Activated CD4-positive, alpha-beta T cell treated with anti-CD3 and anti-CD28 coated beads, Interleukin-2, amount 10 ng/mL, durations not matched to agents 24 days and 14 days (primary cell): Measurements from ENCODE around the gene PMM2. TPM values are rescaled to one million over a fixed set of nuclear protein-coding genes. Genes with fewer than 3 reads are reported as not detected.
"Not testable (repeated sequence)": the region's sequence is repeated elsewhere in the genome, so short reads cannot be mapped to it uniquely, and the experiment has no call there.

Experiments used
- DNase-seq: peaks from one replicate; pipeline ENCODE4 v3.0.0; 2022
- H3K27ac Mint-ChIP-seq: one replicate; pipeline ENCODE4 v1.8.0; 2022; ENCODE audit warnings: mild to moderate bottlenecking, mixed read lengths
- H3K27me3 Mint-ChIP-seq: one replicate; pipeline ENCODE4 v1.8.0; 2022; ENCODE audit warnings: mixed read lengths
- H3K36me3 Mint-ChIP-seq: one replicate; pipeline ENCODE4 v1.8.0; 2022; ENCODE audit warnings: low read depth, mild to moderate bottlenecking, mixed read lengths
- H3K4me1 Mint-ChIP-seq: one replicate; pipeline ENCODE4 v1.8.0; 2021; ENCODE audit warnings: mixed read lengths
- H3K4me3 Mint-ChIP-seq: one replicate; pipeline ENCODE4 v1.8.0; 2022; ENCODE audit warnings: mild to moderate bottlenecking, moderate library complexity, mixed read lengths
- H3K9me3 Mint-ChIP-seq: one replicate; pipeline ENCODE4 v1.8.0; 2021; ENCODE audit warnings: mixed read lengths
- intact Hi-C: fragments of 100-400 bp; cut with micrococcal nuclease; formaldehyde crosslinking; loops from one replicate; pipeline ENCODE4 v1.15.1; 2023
- total RNA-seq: library from RNA; stranded (reverse); gene quantifications from 2 replicates; pipeline ENCODE4 v1.2.3, GENCODE V29; 2022

The PMM2 gene
- 74.1 and 74.9 TPM in 2 replicates for total RNA-seq

GRCh38 chr16:8797364-8798173, at the start of gene PMM2, which contains the start of gene TMEM186:
Gene PMM2, plus strand, starts transcription at chr16:8797839. Its CDS starts 44 bp downstream, at chr16:8797883.
Gene TMEM186, minus strand, starts transcription at chr16:8797639. Its CDS starts 25 bp downstream, at chr16:8797614.
- Mint-ChIP-seq H3K9me3 (no peaks in the 10 kb centered on the region), H3K4me3 (peak within 1 kb of the TSS; percentile 98), H3K36me3 (peaks cover 32% of the 10 kb centered on the region), H3K27me3 (no peaks in the 10 kb centered on the region), H3K27ac (peak within 1 kb of the TSS; percentile 95), H3K4me1 (peaks cover 23% of the 10 kb centered on the region)
- intact Hi-C loops = loop anchor here (1.0 to 10.0 kb wide), 8 partner anchors 72 to 1945 kb away; partner anchors contain the start of genes ABAT, CARHSP1, HAPSTR1 and NUBP1
- DNase-seq = peak; percentile 99

DNA sequence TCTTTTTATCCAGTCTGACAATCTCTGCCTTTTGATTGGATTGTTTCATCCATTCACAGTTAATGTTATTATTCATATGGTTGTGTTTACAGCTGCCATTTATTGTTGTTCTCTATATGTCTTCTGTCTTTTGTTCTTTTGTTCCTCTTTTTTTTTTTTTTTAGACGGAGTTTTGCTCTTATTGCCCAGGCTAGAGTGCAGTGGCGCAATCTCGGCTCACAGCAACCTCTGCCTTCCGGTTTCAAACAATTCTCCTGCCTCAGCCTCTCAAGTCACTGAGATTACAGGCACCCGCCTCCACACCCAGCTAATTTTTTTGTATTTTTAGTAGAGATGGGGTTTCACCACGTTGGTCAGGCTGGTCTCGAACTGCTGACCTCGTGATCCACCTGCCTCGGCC, 48.7 kb upstream of the PMM2 start:
- intact Hi-C loops, H3K27me3 Mint-ChIP-seq, H3K4me3 Mint-ChIP-seq, H3K9me3 Mint-ChIP-seq, H3K36me3 Mint-ChIP-seq, H3K4me1 Mint-ChIP-seq, H3K27ac Mint-ChIP-seq, DNase-seq: not testable (repeated sequence)

DNA sequence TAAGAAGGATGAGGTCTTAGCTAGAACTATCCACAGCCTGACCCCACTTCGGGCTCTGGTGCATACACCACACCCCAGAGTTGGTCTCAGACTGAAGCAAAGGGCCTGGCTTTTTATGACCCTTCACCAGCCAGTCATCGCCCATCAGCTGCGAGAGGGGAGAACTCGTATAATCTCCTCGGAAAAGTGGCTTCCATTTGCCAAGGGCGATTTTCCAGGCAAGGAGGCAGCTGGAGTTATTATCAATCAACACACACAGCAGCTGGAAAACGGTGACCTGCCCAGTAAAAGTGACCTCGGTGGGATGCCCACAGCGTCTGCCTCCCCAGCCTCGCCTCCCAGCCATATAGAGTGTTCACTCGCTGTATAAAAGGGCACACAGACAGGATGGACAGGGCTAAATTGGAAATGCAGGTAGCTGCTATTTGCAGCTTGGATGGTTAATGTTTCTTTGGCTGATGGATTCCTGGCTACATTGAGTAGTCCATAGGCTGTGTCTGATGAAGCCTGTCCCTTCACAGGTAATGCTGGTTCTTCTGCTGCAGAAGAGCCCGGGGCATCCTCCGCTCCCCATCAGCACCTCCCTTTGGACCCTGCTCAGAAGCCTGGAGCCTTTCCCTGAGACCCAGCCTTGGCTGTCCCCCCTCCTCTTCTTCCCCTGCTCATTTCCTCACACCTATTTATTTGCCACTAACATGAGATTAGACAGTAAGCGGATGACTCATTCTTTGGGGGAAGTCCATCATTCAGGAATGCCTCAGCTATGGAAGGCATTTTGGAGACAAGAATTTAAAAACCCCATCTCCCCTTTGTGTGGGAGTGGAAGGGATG, 45.9 kb upstream of the PMM2 start:
- Mint-ChIP-seq H3K9me3 (no peaks in the 10 kb centered on the region), H3K36me3 (no peaks in the 10 kb centered on the region), H3K4me1 (no peaks in the 10 kb centered on the region), H3K27ac (no peak overlapping the region), H3K27me3 (no peaks in the 10 kb centered on the region), H3K4me3 (no peak overlapping the region)
- intact Hi-C loops = no loop called here
- DNase-seq = no peak

DNA sequence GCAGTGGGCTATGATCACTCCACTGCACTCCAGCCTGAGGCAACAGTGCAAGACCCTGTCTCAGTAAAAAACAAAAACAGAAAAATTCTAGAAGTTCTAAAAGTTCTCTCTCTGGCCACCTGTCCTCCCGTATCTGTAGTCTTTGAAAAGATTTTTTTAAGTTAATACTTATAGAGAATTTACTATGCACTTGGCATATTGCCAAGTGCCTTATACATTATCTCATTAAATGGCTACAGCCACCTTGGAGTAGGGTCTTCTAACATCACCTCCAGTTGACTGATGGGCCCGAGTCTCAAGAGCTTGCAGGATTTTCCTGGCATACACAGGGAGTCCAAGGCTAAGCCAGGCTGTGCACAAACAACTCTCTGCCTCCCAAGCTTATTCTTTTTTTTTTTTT, 44.9 kb upstream of the PMM2 start:
- Mint-ChIP-seq H3K4me3 (no peak overlapping the region), H3K27ac (no peak overlapping the region), H3K9me3 (no peaks in the 10 kb centered on the region), H3K36me3 (no peaks in the 10 kb centered on the region), H3K4me1 (no peaks in the 10 kb centered on the region), H3K27me3 (no peaks in the 10 kb centered on the region)
- intact Hi-C loops = no loop called here
- no peak for DNase-seq

- no peaks in the 10 kb centered on the region for H3K27me3 Mint-ChIP-seq
- DNase-seq = no peak
- H3K36me3 Mint-ChIP-seq = no peaks in the 10 kb centered on the region
- no peak overlapping the region for H3K4me3 Mint-ChIP-seq
- no peaks in the 10 kb centered on the region for H3K9me3 Mint-ChIP-seq
- intact Hi-C loops = no loop called here
- no peak overlapping the region for H3K27ac Mint-ChIP-seq
- no peaks in the 10 kb centered on the region for H3K4me1 Mint-ChIP-seq
Observed at GRCh38 chr16:8753416-8754054, 44.1 kb upstream of the PMM2 start.

GRCh38 chr16:8756755-8757154, 40.9 kb upstream of the PMM2 start:
- no peak for DNase-seq
- Mint-ChIP-seq H3K27me3 (no peaks in the 10 kb centered on the region), H3K9me3 (no peaks in the 10 kb centered on the region), H3K27ac (no peak overlapping the region), H3K4me1 (no peaks in the 10 kb centered on the region), H3K36me3 (no peaks in the 10 kb centered on the region), H3K4me3 (no peak overlapping the region)
- intact Hi-C loops = no loop called here

DNA sequence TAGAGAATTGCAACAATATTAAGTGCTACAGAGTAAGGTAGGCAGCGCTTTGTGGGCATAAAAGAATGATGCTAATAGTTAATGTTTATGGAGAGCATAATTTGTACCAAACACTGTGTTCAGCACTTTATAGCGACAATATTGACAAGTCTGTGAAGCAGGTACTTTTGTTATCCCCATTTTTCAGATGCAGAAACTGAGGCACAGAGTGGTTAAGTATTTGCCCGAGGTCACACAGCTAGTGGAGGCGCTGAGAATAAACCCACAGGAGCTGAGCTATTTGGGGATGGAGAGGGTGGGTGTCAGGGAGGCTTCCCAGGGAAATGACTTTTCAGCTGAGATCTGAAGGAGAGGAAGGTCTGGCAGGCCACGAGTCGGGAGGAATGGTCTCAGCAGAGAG, 39.6 kb upstream of the PMM2 start:
- no peak overlapping the region for H3K4me3 Mint-ChIP-seq
- no peaks in the 10 kb centered on the region for H3K9me3 Mint-ChIP-seq
- no peaks in the 10 kb centered on the region for H3K4me1 Mint-ChIP-seq
- no peak for DNase-seq
- H3K27ac Mint-ChIP-seq = no peak overlapping the region
- no peaks in the 10 kb centered on the region for H3K27me3 Mint-ChIP-seq
- no peaks in the 10 kb centered on the region for H3K36me3 Mint-ChIP-seq
- intact Hi-C loops = no loop called here

DNA sequence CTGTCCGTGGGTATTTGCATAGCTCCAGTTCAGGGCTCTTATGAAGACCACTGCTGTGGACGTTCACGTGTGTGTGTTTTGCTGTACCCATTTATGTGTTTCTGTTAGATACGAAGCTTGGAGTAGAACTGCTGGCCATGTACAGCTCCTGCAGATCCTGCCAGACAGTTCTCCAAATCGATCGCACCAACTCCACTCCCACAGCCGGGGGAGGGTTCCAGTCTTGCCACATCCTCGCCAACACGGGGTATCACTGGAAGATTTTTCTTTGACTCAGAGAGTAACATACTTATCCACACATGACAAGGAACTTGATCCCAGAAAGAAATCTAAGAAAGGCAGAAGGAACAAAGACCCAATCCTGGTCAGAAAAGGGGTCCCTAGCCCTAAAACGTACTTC, 37.6 kb upstream of the PMM2 start:
- no peaks in the 10 kb centered on the region for H3K36me3 Mint-ChIP-seq
- no peaks in the 10 kb centered on the region for H3K9me3 Mint-ChIP-seq
- no peak for DNase-seq
- H3K4me3 Mint-ChIP-seq = no peak overlapping the region
- no peaks in the 10 kb centered on the region for H3K27me3 Mint-ChIP-seq
- no peaks in the 10 kb centered on the region for H3K4me1 Mint-ChIP-seq
- intact Hi-C loops = no loop called here
- H3K27ac Mint-ChIP-seq = no peak overlapping the region

GRCh38 chr16:8761078-8761477, 36.6 kb upstream of the PMM2 start:
- H3K27me3 Mint-ChIP-seq = no peaks in the 10 kb centered on the region
- no peaks in the 10 kb centered on the region for H3K4me1 Mint-ChIP-seq
- H3K27ac Mint-ChIP-seq = no peak overlapping the region
- no peak overlapping the region for H3K4me3 Mint-ChIP-seq
- H3K36me3 Mint-ChIP-seq = no peaks in the 10 kb centered on the region
- no peak for DNase-seq
- H3K9me3 Mint-ChIP-seq = no peaks in the 10 kb centered on the region
- intact Hi-C loops = no loop called here

- intact Hi-C loops = no loop called here
- Mint-ChIP-seq H3K27me3 (no peaks in the 10 kb centered on the region), H3K27ac (no peak overlapping the region), H3K9me3 (no peaks in the 10 kb centered on the region), H3K36me3 (no peaks in the 10 kb centered on the region), H3K4me1 (no peaks in the 10 kb centered on the region), H3K4me3 (no peak overlapping the region)
- DNase-seq = no peak
Observed at GRCh38 chr16:8762254-8762653, 35.4 kb upstream of the PMM2 start.

DNA sequence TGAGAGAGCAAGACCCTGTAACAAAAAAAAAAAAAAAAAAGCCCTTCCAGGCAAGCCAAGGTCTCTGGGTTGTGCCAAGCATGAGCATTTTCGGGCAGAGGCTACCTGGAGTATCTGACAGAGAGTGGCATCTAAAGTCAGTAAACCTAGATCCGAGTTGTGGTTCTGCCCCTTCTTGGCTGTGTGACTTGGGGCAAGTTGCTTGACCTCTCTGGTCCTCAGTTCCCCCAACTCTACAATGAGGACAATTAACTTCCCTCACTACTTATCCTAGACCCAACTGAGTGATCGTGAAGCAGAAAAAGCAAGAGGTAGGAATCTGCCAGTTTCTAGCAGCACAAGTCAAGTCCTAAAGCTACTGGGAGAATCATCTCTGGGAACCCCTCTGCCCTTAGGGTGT, 34.6 kb upstream of the PMM2 start:
- Mint-ChIP-seq H3K4me1 (no peaks in the 10 kb centered on the region), H3K9me3 (no peaks in the 10 kb centered on the region), H3K27ac (no peak overlapping the region), H3K4me3 (no peak overlapping the region), H3K27me3 (no peaks in the 10 kb centered on the region), H3K36me3 (no peaks in the 10 kb centered on the region)
- DNase-seq = no peak
- intact Hi-C loops = no loop called here

GRCh38 chr16:8763899-8764298, 33.7 kb upstream of the PMM2 start:
- H3K4me3 Mint-ChIP-seq = no peak overlapping the region
- H3K4me1 Mint-ChIP-seq = no peaks in the 10 kb centered on the region
- DNase-seq = no peak
- intact Hi-C loops = no loop called here
- no peak overlapping the region for H3K27ac Mint-ChIP-seq
- H3K36me3 Mint-ChIP-seq = no peaks in the 10 kb centered on the region
- H3K27me3 Mint-ChIP-seq = no peaks in the 10 kb centered on the region
- H3K9me3 Mint-ChIP-seq = no peaks in the 10 kb centered on the region

GRCh38 chr16:8764525-8765250, 33.0 kb upstream of the PMM2 start:
- Mint-ChIP-seq H3K4me1 (no peaks in the 10 kb centered on the region), H3K27ac (no peak overlapping the region), H3K27me3 (no peaks in the 10 kb centered on the region), H3K36me3 (no peaks in the 10 kb centered on the region), H3K4me3 (no peak overlapping the region), H3K9me3 (no peaks in the 10 kb centered on the region)
- no peak for DNase-seq
- intact Hi-C loops = no loop called here
